A549 (cell line): ENCODE results near the gene SAPCD1.

Experiments used
- CHD4 ChIP-seq: fragments of 200-600 bp; sonication (generic); IDR thresholded peaks from 2 replicates; pipeline ENCODE4 v1.6.1; 2016; ENCODE audit warnings: antibody characterized with exemption, mild to moderate bottlenecking, borderline replicate concordance
- CTCF ChIP-seq: fragments of >200 bp; sonication (Bioruptor Twin); formaldehyde crosslinking; IDR thresholded peaks from 3 replicates; pipeline ENCODE4 v1.5.1; 2016
- HDAC2 ChIP-seq: fragments of 200-600 bp; sonication (generic); IDR thresholded peaks from 2 replicates; pipeline ENCODE4 v1.6.1; 2016
- JUN ChIP-seq, 2 experiments: fragments of >200 bp; sonication (Bioruptor Twin); formaldehyde crosslinking; IDR thresholded peaks; 2 replicates in 1 of 2; 3 replicates in 1 of 2; pipeline ENCODE4 v1.6.1; 2016 to 2017
- MAZ ChIP-seq: fragments of 150-350 bp; IDR thresholded peaks from 2 replicates; pipeline ENCODE4 v1.6.1; 2014; ENCODE audit warnings: antibody characterized with exemption, low read depth, low read length, borderline replicate concordance
- TF ChIP-seq, protein P1 (sequence below): fragments of 450-650 bp; IDR thresholded peaks from 2 replicates; pipeline ENCODE4 v1.6.1; 2014; ENCODE audit warnings: antibody characterized with exemption

GRCh38 chr6:31752739-31753319, 9.6 kb upstream of the SAPCD1 start:
- no peak for TF ChIP-seq CTCF
- TF ChIP-seq HDAC2, result no peak
- TF ChIP-seq, protein P1, sequence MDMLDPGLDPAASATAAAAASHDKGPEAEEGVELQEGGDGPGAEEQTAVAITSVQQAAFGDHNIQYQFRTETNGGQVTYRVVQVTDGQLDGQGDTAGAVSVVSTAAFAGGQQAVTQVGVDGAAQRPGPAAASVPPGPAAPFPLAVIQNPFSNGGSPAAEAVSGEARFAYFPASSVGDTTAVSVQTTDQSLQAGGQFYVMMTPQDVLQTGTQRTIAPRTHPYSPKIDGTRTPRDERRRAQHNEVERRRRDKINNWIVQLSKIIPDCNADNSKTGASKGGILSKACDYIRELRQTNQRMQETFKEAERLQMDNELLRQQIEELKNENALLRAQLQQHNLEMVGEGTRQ, result no peak
- TF ChIP-seq JUN (IDR thresholded peaks at IDR 0.05), result no peak
- no peak for TF ChIP-seq MAZ
- no peak for TF ChIP-seq CHD4
